NB4 (cell line): Measurements from ENCODE around the gene TLE5.

Source experiments
- TF ChIP-seq, protein P1 (sequence below): IDR thresholded peaks from 2 replicates; pipeline ENCODE4 v1.6.1; 2011; ENCODE audit warnings: low read depth, low read length
- TF ChIP-seq, protein P2 (sequence below): IDR thresholded peaks from one replicate; pipeline ENCODE4 v1.5.1; 2012; ENCODE audit warnings: low read depth, low read length

GRCh38 chr19:3045191-3045590, 17.1 kb downstream of the TLE5 start:
- TF ChIP-seq, protein P1, sequence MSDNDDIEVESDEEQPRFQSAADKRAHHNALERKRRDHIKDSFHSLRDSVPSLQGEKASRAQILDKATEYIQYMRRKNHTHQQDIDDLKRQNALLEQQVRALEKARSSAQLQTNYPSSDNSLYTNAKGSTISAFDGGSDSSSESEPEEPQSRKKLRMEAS, result no peak
- TF ChIP-seq, protein P2, sequence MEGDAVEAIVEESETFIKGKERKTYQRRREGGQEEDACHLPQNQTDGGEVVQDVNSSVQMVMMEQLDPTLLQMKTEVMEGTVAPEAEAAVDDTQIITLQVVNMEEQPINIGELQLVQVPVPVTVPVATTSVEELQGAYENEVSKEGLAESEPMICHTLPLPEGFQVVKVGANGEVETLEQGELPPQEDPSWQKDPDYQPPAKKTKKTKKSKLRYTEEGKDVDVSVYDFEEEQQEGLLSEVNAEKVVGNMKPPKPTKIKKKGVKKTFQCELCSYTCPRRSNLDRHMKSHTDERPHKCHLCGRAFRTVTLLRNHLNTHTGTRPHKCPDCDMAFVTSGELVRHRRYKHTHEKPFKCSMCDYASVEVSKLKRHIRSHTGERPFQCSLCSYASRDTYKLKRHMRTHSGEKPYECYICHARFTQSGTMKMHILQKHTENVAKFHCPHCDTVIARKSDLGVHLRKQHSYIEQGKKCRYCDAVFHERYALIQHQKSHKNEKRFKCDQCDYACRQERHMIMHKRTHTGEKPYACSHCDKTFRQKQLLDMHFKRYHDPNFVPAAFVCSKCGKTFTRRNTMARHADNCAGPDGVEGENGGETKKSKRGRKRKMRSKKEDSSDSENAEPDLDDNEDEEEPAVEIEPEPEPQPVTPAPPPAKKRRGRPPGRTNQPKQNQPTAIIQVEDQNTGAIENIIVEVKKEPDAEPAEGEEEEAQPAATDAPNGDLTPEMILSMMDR, result no peak
